OCI-LY7 (cell line): Measurements from ENCODE around the gene SEPTIN12.

Experiments
- EZH2phosphoT487 ChIP-seq: fragments of 200-600 bp; sonication (generic); IDR thresholded peaks from 2 replicates; pipeline ENCODE4 v1.6.1; 2018; ENCODE audit warnings: low read depth, borderline replicate concordance, mild to moderate bottlenecking, mixed run types, antibody characterized with exemption, low read length, moderate library complexity, mixed read lengths
- TF ChIP-seq, protein P1 (sequence below): fragments of 200-600 bp; sonication (generic); conservative IDR thresholded peaks from 2 replicates; pipeline ENCODE4 v1.5.1; 2014; ENCODE audit warnings: mild to moderate bottlenecking, antibody characterized with exemption, low read length, moderate library complexity, mixed read lengths

DNA sequence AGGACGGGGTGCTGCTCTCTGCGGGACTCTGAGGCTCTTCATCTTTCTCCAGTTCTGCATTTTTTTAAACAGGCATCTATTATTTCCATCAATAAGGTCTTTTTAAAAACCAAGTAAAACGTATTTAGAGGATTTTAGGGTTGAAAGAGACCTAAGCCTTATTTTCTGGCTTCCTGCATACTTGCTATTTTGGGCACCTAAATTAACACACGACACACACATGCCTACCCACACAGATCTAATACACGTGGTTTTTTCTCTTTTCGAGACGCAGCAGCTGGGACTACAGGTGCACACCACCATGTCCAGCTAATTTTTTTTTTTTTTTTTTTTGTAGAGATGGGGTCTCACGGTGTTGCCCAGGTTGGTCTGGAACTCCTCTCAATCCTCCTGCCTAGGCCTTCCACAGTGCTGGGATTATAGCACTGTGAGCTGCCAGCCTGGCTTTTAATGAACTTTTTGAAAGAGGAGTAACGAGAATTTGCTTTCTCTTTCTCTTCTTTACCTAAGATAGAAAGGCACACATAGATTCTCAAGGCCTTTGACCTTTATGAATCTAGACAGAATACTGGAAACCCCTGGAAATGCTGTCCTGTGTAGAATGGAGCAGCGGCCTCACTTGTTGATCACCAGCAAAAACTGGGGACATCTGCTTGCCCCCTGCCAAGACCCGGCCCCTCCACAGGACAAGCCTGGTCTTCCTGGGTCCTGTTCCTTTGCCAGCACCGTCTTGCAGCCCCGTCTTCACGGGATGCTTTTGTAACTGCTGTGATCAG lies 40.1 kb downstream of the SEPTIN12 start:
- TF ChIP-seq, protein P1, sequence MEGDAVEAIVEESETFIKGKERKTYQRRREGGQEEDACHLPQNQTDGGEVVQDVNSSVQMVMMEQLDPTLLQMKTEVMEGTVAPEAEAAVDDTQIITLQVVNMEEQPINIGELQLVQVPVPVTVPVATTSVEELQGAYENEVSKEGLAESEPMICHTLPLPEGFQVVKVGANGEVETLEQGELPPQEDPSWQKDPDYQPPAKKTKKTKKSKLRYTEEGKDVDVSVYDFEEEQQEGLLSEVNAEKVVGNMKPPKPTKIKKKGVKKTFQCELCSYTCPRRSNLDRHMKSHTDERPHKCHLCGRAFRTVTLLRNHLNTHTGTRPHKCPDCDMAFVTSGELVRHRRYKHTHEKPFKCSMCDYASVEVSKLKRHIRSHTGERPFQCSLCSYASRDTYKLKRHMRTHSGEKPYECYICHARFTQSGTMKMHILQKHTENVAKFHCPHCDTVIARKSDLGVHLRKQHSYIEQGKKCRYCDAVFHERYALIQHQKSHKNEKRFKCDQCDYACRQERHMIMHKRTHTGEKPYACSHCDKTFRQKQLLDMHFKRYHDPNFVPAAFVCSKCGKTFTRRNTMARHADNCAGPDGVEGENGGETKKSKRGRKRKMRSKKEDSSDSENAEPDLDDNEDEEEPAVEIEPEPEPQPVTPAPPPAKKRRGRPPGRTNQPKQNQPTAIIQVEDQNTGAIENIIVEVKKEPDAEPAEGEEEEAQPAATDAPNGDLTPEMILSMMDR: no peak
- TF ChIP-seq EZH2phosphoT487: no peak
